ENCODE results near the gene SLC66A2. TPM values are rescaled to one million over a fixed set of nuclear protein-coding genes. Genes with fewer than 3 reads are reported as not detected.

Gene SLC66A2
- total RNA-seq, 1 experiment from 2014 or later: 21.7 TPM

- intact Hi-C loops (cut with micrococcal nuclease): no loop called here
Observed at GRCh38 chr18:79962835-79963657, 11.6 kb upstream of the SLC66A2 start.

GRCh38 chr18:79962311-79962710 is 10.9 kb upstream of the SLC66A2 start:
- DNase-seq (ENCODE audit: unreplicated experiment): no peak
- BruUV-seq (replicated peaks): no TSS peak
- Mint-ChIP-seq H3K4me3 (ENCODE audit: unreplicated experiment) (no peak overlapping the region), H3K4me1 (ENCODE audit: insufficient read depth, unreplicated experiment) (peaks cover 19% of the 10 kb centered on the region), H3K36me3 (ENCODE audit: insufficient read depth, unreplicated experiment) (peaks cover 18% of the 10 kb centered on the region), H3K27ac (ENCODE audit: low read depth, unreplicated experiment) (peak overlapping the region; percentile 18), H3K9me3 (ENCODE audit: unreplicated experiment) (no peaks in the 10 kb centered on the region), H3K27me3 (ENCODE audit: insufficient read depth, unreplicated experiment) (no peaks in the 10 kb centered on the region)
- POLR2A ChIA-PET: interaction anchor here (0.5 to 4.3 kb wide), 4 partner anchors 11 to 284 kb away, joined by 3 to 22 read pairs (median 6); partner anchors contain the start of gene SLC66A2
- intact Hi-C loops (cut with micrococcal nuclease): no loop called here
- TF ChIP-seq CTCF (IDR thresholded peaks at IDR 0.05; ENCODE audit: unreplicated experiment): no peak
- CTCF ChIA-PET: interaction anchor here (0.7 to 1.9 kb wide), 5 partner anchors 10 to 588 kb away, joined by 3 to 7 read pairs (median 3); partner anchors contain the start of gene SLC66A2

More at GRCh38 chr18:79962835-79963657, 11.6 kb upstream of the SLC66A2 start:
- no TSS peak for BruUV-seq (replicated peaks)
- peaks cover 25% of the 10 kb centered on the region for H3K36me3 Mint-ChIP-seq (ENCODE audit: insufficient read depth, unreplicated experiment)
- ChIA-PET CTCF (interaction anchor here (1.9 kb wide), 1 partner anchor 72 kb away, joined by 6 read pairs; no protein-coding TSS in a partner anchor), POLR2A (interaction anchor here (0.9 to 7.5 kb wide), 3 partner anchors 12 to 24 kb away, joined by 4 to 71 read pairs (median 22); partner anchors contain the start of genes SLC66A2 and TXNL4A)
- TF ChIP-seq CTCF (IDR thresholded peaks at IDR 0.05; ENCODE audit: unreplicated experiment): no peak
- no peaks in the 10 kb centered on the region for H3K27me3 Mint-ChIP-seq (ENCODE audit: insufficient read depth, unreplicated experiment)
- peaks cover 18% of the 10 kb centered on the region for H3K4me1 Mint-ChIP-seq (ENCODE audit: insufficient read depth, unreplicated experiment)
- DNase-seq (ENCODE audit: unreplicated experiment): no peak
- no peaks in the 10 kb centered on the region for H3K9me3 Mint-ChIP-seq (ENCODE audit: unreplicated experiment)
- peak overlapping the region; percentile 18 for H3K27ac Mint-ChIP-seq (ENCODE audit: low read depth, unreplicated experiment)
- H3K4me3 Mint-ChIP-seq (ENCODE audit: unreplicated experiment): peak overlapping the region; percentile 20

GRCh38 chr18:79961527-79962291 is 10.3 kb upstream of the SLC66A2 start:
- intact Hi-C loops (cut with micrococcal nuclease): no loop called here
- no peak for DNase-seq (ENCODE audit: unreplicated experiment)
- BruUV-seq (replicated peaks): no TSS peak
- H3K4me3 Mint-ChIP-seq (ENCODE audit: unreplicated experiment): no peak overlapping the region
- peaks cover 12% of the 10 kb centered on the region for H3K36me3 Mint-ChIP-seq (ENCODE audit: insufficient read depth, unreplicated experiment)
- POLR2A ChIA-PET: interaction anchor here (0.5 to 4.3 kb wide), 6 partner anchors 9 to 283 kb away, joined by 3 to 22 read pairs (median 6); partner anchors contain the start of gene SLC66A2
- H3K9me3 Mint-ChIP-seq (ENCODE audit: unreplicated experiment): no peaks in the 10 kb centered on the region
- CTCF ChIA-PET: interaction anchor here (0.6 to 1.9 kb wide), 8 partner anchors 10 to 587 kb away, joined by 3 to 7 read pairs (median 3); partner anchors contain the start of gene SLC66A2
- H3K27ac Mint-ChIP-seq (ENCODE audit: low read depth, unreplicated experiment): no peak overlapping the region
- peaks cover 24% of the 10 kb centered on the region for H3K4me1 Mint-ChIP-seq (ENCODE audit: insufficient read depth, unreplicated experiment)
- no peak for TF ChIP-seq CTCF (IDR thresholded peaks at IDR 0.05; ENCODE audit: unreplicated experiment)
- no peaks in the 10 kb centered on the region for H3K27me3 Mint-ChIP-seq (ENCODE audit: insufficient read depth, unreplicated experiment)
